Neural progenitor cell (in vitro differentiated cells): ENCODE results near the gene SPATA46. TPM values are rescaled to one million over a fixed set of nuclear protein-coding genes. Genes with fewer than 3 reads are reported as not detected.

ENCODE experiments used
- DNase-seq: peaks from one replicate; pipeline ENCODE4 v3.0.0-alpha.2; 2016; ENCODE audit warnings: low spot score
- H2AFZ ChIP-seq: fragments of 200-600 bp; sonication (generic); replicated peaks from 2 replicates; pipeline ENCODE4 v1.6.1; 2016; ENCODE audit warnings: antibody characterized with exemption
- H3F3A ChIP-seq: fragments of 200-600 bp; sonication (generic); 2 replicates; pipeline ENCODE4 v1.6.1; 2016; ENCODE audit warnings: antibody characterized with exemption, low read depth
- H3K27ac ChIP-seq: fragments of 200-600 bp; sonication (generic); 2 replicates; pipeline ENCODE4 v1.5.1; 2016; ENCODE audit warnings: mild to moderate bottlenecking
- H3K27me3 ChIP-seq: fragments of 200-600 bp; sonication (generic); 2 replicates; pipeline ENCODE4 v1.6.1; 2016; ENCODE audit warnings: mild to moderate bottlenecking, moderate library complexity
- H3K36me3 ChIP-seq: fragments of 200-600 bp; sonication (generic); 2 replicates; pipeline ENCODE4 v1.5.1; 2016
- H3K4me1 ChIP-seq: fragments of 200-600 bp; sonication (generic); 2 replicates; pipeline ENCODE4 v1.6.1; 2016; ENCODE audit warnings: mixed run types
- H3K4me2 ChIP-seq: fragments of 200-600 bp; sonication (generic); 2 replicates; pipeline ENCODE4 v1.6.1; 2016
- H3K4me3 ChIP-seq: fragments of 200-600 bp; sonication (generic); 2 replicates; pipeline ENCODE4 v1.5.1; 2016
- H3K79me2 ChIP-seq: fragments of 200-600 bp; sonication (generic); 2 replicates; pipeline ENCODE4 v1.6.1; 2016; ENCODE audit warnings: low read depth
- H3K9ac ChIP-seq: fragments of 200-600 bp; sonication (generic); 2 replicates; pipeline ENCODE4 v1.6.1; 2016
- H3K9me3 ChIP-seq: fragments of 200-600 bp; sonication (generic); 2 replicates; pipeline ENCODE4 v1.5.1; 2016; ENCODE audit warnings: low read depth
- H4K20me1 ChIP-seq: fragments of 200-600 bp; sonication (generic); 2 replicates; pipeline ENCODE4 v1.6.1; 2016; ENCODE audit warnings: low read depth
- H3K27ac Mint-ChIP-seq: 3 replicates; pipeline ENCODE4 v1.8.0; 2021; ENCODE audit warnings: mixed read lengths
- H3K27me3 Mint-ChIP-seq: 2 replicates; pipeline ENCODE4 v1.8.0; 2022; ENCODE audit warnings: low read depth, mild to moderate bottlenecking, inconsistent platforms, moderate library complexity, mixed read lengths; ENCODE audit not compliant: insufficient read depth
- H3K36me3 Mint-ChIP-seq: 3 replicates; pipeline ENCODE4 v1.8.0; 2021; ENCODE audit warnings: mixed read lengths
- H3K4me1 Mint-ChIP-seq: 3 replicates; pipeline ENCODE4 v1.8.0; 2021; ENCODE audit warnings: mixed read lengths
- H3K4me3 Mint-ChIP-seq: 3 replicates; pipeline ENCODE4 v1.8.0; 2021; ENCODE audit warnings: mild to moderate bottlenecking, moderate library complexity, mixed read lengths
- H3K9me3 Mint-ChIP-seq: 3 replicates; pipeline ENCODE4 v1.8.0; 2020; ENCODE audit warnings: mixed read lengths
- CTCF ChIP-seq: fragments of 200-600 bp; sonication (generic); IDR thresholded peaks from 2 replicates; pipeline ENCODE4 v1.5.1; 2017; ENCODE audit warnings: antibody characterized with exemption, mild to moderate bottlenecking
- EZH2 ChIP-seq: fragments of 200-600 bp; sonication (generic); IDR thresholded peaks from 2 replicates; pipeline ENCODE4 v1.6.1; 2017; ENCODE audit warnings: antibody characterized with exemption, mild to moderate bottlenecking, moderate library complexity
- EZH2phosphoT487 ChIP-seq: fragments of 200-600 bp; sonication (generic); IDR thresholded peaks from 2 replicates; pipeline ENCODE4 v1.6.1; 2017; ENCODE audit warnings: antibody characterized with exemption
- total RNA-seq: library from RNA; depleted of rRNA; stranded (reverse); fragments of >200 nt; gene quantifications from 2 replicates; pipeline ENCODE4 v1.2.3, GENCODE V29; 2015; ENCODE audit warnings: low replicate concordance

Gene SPATA46
- total RNA-seq, 1 donor from 2014 or later, result not detected

DNA sequence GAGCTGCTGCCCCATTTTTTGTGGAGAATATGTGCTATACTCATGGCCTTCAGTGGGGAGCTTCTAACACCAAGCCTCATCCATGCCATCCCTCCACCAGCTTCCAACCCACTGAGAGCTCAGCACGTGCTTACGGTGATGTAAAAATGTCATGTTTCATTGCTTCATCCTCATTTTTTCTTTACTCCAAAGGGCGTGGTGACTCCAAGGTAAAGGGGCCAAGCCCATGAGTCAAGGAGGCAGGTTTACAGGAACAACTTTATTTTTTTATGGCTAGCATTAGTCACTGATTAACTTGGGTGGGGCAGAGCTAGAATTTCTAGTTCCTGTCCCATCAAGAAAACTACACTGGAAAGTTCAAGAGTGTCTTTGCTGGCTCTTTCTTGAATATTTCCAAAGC, 4.7 kb upstream of the SPATA46 start, which contains the start of gene C1orf226:
C1orf226 (plus strand) TSS at position 346 of the 400 bp plus-strand sequence. CDS start 174 bp downstream, outside the sequence.
- no peak within 1 kb of the TSS for H2AFZ ChIP-seq
- peaks cover 23% of the 10 kb centered on the region for H3K4me1 ChIP-seq
- no peaks in the 10 kb centered on the region for H3F3A ChIP-seq
- no peaks in the 10 kb centered on the region for H3K79me2 ChIP-seq
- Mint-ChIP-seq H3K27ac (no peak within 1 kb of the TSS), H3K27me3 (peaks cover 4% of the 10 kb centered on the region), H3K4me1 (peaks cover 31% of the 10 kb centered on the region), H3K36me3 (peaks cover 31% of the 10 kb centered on the region), H3K4me3 (no peak within 1 kb of the TSS), H3K9me3 (no peaks in the 10 kb centered on the region)
- H3K9me3 ChIP-seq, result no peaks in the 10 kb centered on the region
- no peaks in the 10 kb centered on the region for H3K27me3 ChIP-seq
- H4K20me1 ChIP-seq, result no peaks in the 10 kb centered on the region
- H3K4me2 ChIP-seq, result no peak within 1 kb of the TSS
- DNase-seq, result no peak
- no peak within 1 kb of the TSS for H3K9ac ChIP-seq
- no peaks in the 10 kb centered on the region for H3K36me3 ChIP-seq
- no peak for TF ChIP-seq EZH2phosphoT487
- no peak for TF ChIP-seq EZH2
- TF ChIP-seq CTCF, result no peak
- no peak within 1 kb of the TSS for H3K27ac ChIP-seq
- no peak within 1 kb of the TSS for H3K4me3 ChIP-seq

GRCh38 chr1:162380061-162380846, 3.6 kb upstream of the SPATA46 start:
- Histone ChIP-seq H3F3A (no peaks in the 10 kb centered on the region), H3K4me2 (no peak overlapping the region), H3K79me2 (no peaks in the 10 kb centered on the region), H4K20me1 (no peaks in the 10 kb centered on the region), H3K27ac (no peak overlapping the region), H3K36me3 (no peaks in the 10 kb centered on the region), H3K4me3 (no peak overlapping the region), H3K4me1 (peaks cover 22% of the 10 kb centered on the region), H3K27me3 (no peaks in the 10 kb centered on the region), H3K9ac (no peak overlapping the region), H2AFZ (no peak overlapping the region), H3K9me3 (no peaks in the 10 kb centered on the region)
- peaks cover 2% of the 10 kb centered on the region for H3K27me3 Mint-ChIP-seq
- no peaks in the 10 kb centered on the region for H3K9me3 Mint-ChIP-seq
- no peak for DNase-seq
- H3K4me1 Mint-ChIP-seq, result peaks cover 25% of the 10 kb centered on the region
- no peak overlapping the region for H3K27ac Mint-ChIP-seq
- TF ChIP-seq EZH2, result no peak
- no peak overlapping the region for H3K4me3 Mint-ChIP-seq
- H3K36me3 Mint-ChIP-seq, result peaks cover 34% of the 10 kb centered on the region

- no peak overlapping the region for H3K4me3 Mint-ChIP-seq
- H3K36me3 Mint-ChIP-seq, result peaks cover 23% of the 10 kb centered on the region
- H3K27me3 Mint-ChIP-seq, result no peaks in the 10 kb centered on the region
Observed at GRCh38 chr1:162375463-162375862, 1.2 kb downstream of the SPATA46 start.

More at GRCh38 chr1:162375463-162375862, 1.2 kb downstream of the SPATA46 start:
- Histone ChIP-seq H3K9ac (no peak overlapping the region), H3K4me2 (no peak overlapping the region), H2AFZ (no peak overlapping the region), H3K79me2 (no peaks in the 10 kb centered on the region), H3K4me1 (no peaks in the 10 kb centered on the region), H3F3A (no peaks in the 10 kb centered on the region), H3K9me3 (no peaks in the 10 kb centered on the region), H3K27ac (no peak overlapping the region), H3K27me3 (no peaks in the 10 kb centered on the region), H3K4me3 (no peak overlapping the region), H3K36me3 (no peaks in the 10 kb centered on the region), H4K20me1 (no peaks in the 10 kb centered on the region)
- Mint-ChIP-seq H3K9me3 (no peaks in the 10 kb centered on the region), H3K4me1 (peaks cover 14% of the 10 kb centered on the region), H3K27ac (peak overlapping the region; percentile 25)
- TF ChIP-seq EZH2phosphoT487, result no peak
- TF ChIP-seq CTCF, result no peak
- TF ChIP-seq EZH2, result no peak
- no peak for DNase-seq
